PC-3 (cell line): Measurements from ENCODE around the gene UBAC1. TPM values are rescaled to one million over a fixed set of nuclear protein-coding genes. Genes with fewer than 3 reads are reported as not detected.

Experiments used
- ATAC-seq: fragments of 200-7000 bp; cut with Tn5 transposase; 2 replicates; pipeline ENCODE4 v1.9.1; 2020; ENCODE audit warnings: mild to moderate bottlenecking, moderate library complexity
- BruUV-seq: library from RNA; stranded (reverse); fragments of 400-500 nt; replicated peaks from 2 replicates; lab custom pipeline; 2021; lab: Mats Ljungman, UMichigan
- CTCF ChIA-PET: fragments of 300-600 bp; sonication (Branson Sonifier 250); formaldehyde crosslinking; loops from one replicate; lab custom pipeline; 2022; ENCODE audit warnings: antibody characterized with exemption; lab: Charles Lee
- POLR2A ChIA-PET: fragments of 300-600 bp; sonication (Branson Sonifier 250); formaldehyde crosslinking; loops from one replicate; lab custom pipeline; 2022; ENCODE audit warnings: antibody characterized with exemption; ENCODE audit not compliant: unreplicated experiment; lab: Charles Lee
- DNase-seq: peaks from one replicate; pipeline ENCODE4 v3.0.0-alpha.2; 2015
- H2AFZ ChIP-seq: fragments of 300-600 bp; sonication (generic); 2 replicates; pipeline ENCODE4 v1.6.0; 2016; ENCODE audit warnings: antibody characterized with exemption, low read length
- H3F3A ChIP-seq: fragments of 300-600 bp; sonication (generic); one replicate; pipeline ENCODE4 v1.6.0; 2017; ENCODE audit warnings: antibody characterized with exemption, low read length, control low read depth, mild to moderate bottlenecking; ENCODE audit not compliant: unreplicated experiment
- H3K27ac ChIP-seq: fragments of 300-600 bp; sonication (generic); 2 replicates; pipeline ENCODE4 v1.5.1; 2016; ENCODE audit warnings: mild to moderate bottlenecking, low read length
- H3K27me3 ChIP-seq: fragments of 300-600 bp; sonication (generic); 2 replicates; pipeline ENCODE4 v1.6.1; 2016; ENCODE audit warnings: low read length, mixed read lengths
- H3K36me3 ChIP-seq: fragments of 300-600 bp; sonication (generic); 2 replicates; pipeline ENCODE4 v1.6.1; 2016; ENCODE audit warnings: low read depth, mixed run types, low read length, mixed read lengths
- H3K4me1 ChIP-seq: fragments of 300-600 bp; sonication (generic); 2 replicates; pipeline ENCODE4 v1.5.1; 2016; ENCODE audit warnings: low read length; ENCODE audit not compliant: insufficient read depth
- H3K4me2 ChIP-seq: fragments of 300-600 bp; sonication (generic); 2 replicates; pipeline ENCODE4 v1.6.0; 2016; ENCODE audit warnings: low read length
- H3K4me3 ChIP-seq: fragments of 300-600 bp; sonication (generic); 2 replicates; pipeline ENCODE4 v1.5.1; 2016; ENCODE audit warnings: mild to moderate bottlenecking, low read length, mixed read lengths
- H3K79me2 ChIP-seq: fragments of 300-600 bp; sonication (generic); 2 replicates; pipeline ENCODE4 v1.6.1; 2017; ENCODE audit warnings: low read length, mixed read lengths
- H3K9ac ChIP-seq: fragments of 300-600 bp; sonication (generic); 2 replicates; pipeline ENCODE4 v1.6.0; 2016; ENCODE audit warnings: mild to moderate bottlenecking, low read length
- H3K9me2 ChIP-seq: fragments of 300-600 bp; sonication (generic); replicated peaks from 2 replicates; pipeline ENCODE4 v1.6.1; 2016; ENCODE audit warnings: mixed run types, low read length, mixed read lengths
- H3K9me3 ChIP-seq: fragments of 300-600 bp; sonication (generic); 2 replicates; pipeline ENCODE4 v1.6.1; 2016; ENCODE audit warnings: low read length, mixed read lengths
- H4K20me1 ChIP-seq: fragments of 300-600 bp; sonication (generic); 2 replicates; pipeline ENCODE4 v1.6.1; 2016; ENCODE audit warnings: low read length, mixed read lengths
- EZH2 ChIP-seq: fragments of 300-600 bp; sonication (generic); IDR thresholded peaks from one replicate; pipeline ENCODE4 v1.6.1; 2017; ENCODE audit warnings: antibody characterized with exemption, mild to moderate bottlenecking, low read length; ENCODE audit not compliant: unreplicated experiment
- EZH2phosphoT487 ChIP-seq: fragments of 300-600 bp; sonication (generic); IDR thresholded peaks from 2 replicates; pipeline ENCODE4 v1.6.1; 2018; ENCODE audit warnings: mild to moderate bottlenecking, antibody characterized with exemption, low read length, borderline replicate concordance
- intact Hi-C: fragments of 100-400 bp; cut with micrococcal nuclease; formaldehyde crosslinking; loops from 2 replicates; pipeline ENCODE4 v1.9.0; 2023
- total RNA-seq: library from RNA; depleted of rRNA; stranded (reverse); fragments of >200 nt; gene quantifications from 2 replicates; pipeline ENCODE4 v1.2.3, GENCODE V29; 2014
- TF ChIP-seq, protein P1 (sequence below): fragments of 300-600 bp; sonication (generic); conservative IDR thresholded peaks from 2 replicates; pipeline ENCODE4 v1.5.1; 2017; ENCODE audit warnings: antibody characterized with exemption, low read depth, mild to moderate bottlenecking, low read length

UBAC1 gene
- total RNA-seq, 1 experiment from 2014 or later = 77.3 TPM

DNA sequence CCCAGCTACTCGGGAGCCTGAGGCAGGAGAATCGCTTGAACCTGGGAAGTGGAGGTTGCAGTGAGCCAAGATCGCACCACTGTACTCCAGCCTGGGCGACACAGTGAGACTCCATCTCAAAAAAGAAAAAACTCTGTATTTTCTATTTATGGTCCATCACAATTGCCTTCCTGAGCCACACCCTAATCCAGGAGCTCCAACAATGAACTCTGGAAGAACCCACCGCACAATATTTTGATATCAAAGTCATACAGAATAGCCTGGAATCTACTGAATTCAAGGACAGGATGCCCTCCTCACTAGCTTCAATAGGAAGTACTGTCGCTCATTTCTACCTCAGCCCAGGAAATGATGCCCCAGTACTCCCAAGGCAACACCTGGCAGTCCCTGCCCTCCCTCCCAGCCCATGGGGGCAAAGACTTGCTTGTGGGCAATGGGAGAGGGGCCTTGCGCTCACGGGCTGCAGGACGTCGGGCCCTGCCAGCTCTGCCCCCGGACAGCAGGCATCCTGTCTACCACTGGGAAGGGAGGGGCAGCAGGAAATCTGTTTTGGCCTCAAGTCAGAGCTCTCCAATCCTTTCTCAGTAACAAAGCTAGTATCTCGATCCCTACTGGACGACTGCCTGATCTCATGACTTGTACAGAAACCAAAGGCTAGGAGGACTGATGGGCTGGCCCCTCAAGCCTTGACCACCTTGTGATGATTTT, 19.7 kb downstream of the UBAC1 start:
- DNase-seq (no peak), ATAC-seq (no peak)
- BruUV-seq = no TSS peak
- no peaks in the 10 kb centered on the region for H3F3A ChIP-seq
- no peaks in the 10 kb centered on the region for H3K9me2 ChIP-seq
- intact Hi-C loops = no loop called here
- no peak for TF ChIP-seq EZH2phosphoT487
- no peak for TF ChIP-seq EZH2
- TF ChIP-seq, protein P1, sequence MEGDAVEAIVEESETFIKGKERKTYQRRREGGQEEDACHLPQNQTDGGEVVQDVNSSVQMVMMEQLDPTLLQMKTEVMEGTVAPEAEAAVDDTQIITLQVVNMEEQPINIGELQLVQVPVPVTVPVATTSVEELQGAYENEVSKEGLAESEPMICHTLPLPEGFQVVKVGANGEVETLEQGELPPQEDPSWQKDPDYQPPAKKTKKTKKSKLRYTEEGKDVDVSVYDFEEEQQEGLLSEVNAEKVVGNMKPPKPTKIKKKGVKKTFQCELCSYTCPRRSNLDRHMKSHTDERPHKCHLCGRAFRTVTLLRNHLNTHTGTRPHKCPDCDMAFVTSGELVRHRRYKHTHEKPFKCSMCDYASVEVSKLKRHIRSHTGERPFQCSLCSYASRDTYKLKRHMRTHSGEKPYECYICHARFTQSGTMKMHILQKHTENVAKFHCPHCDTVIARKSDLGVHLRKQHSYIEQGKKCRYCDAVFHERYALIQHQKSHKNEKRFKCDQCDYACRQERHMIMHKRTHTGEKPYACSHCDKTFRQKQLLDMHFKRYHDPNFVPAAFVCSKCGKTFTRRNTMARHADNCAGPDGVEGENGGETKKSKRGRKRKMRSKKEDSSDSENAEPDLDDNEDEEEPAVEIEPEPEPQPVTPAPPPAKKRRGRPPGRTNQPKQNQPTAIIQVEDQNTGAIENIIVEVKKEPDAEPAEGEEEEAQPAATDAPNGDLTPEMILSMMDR = no peak
- POLR2A ChIA-PET = no interaction called here
- H3K36me3 ChIP-seq = no peaks in the 10 kb centered on the region
- no peaks in the 10 kb centered on the region for H3K9me3 ChIP-seq
- no peak overlapping the region for H3K9ac ChIP-seq
- no peaks in the 10 kb centered on the region for H3K4me1 ChIP-seq
- H3K4me3 ChIP-seq = no peak overlapping the region
- no peak overlapping the region for H3K27ac ChIP-seq
- H2AFZ ChIP-seq = no peak overlapping the region
- H3K27me3 ChIP-seq = no peaks in the 10 kb centered on the region
- H4K20me1 ChIP-seq = no peaks in the 10 kb centered on the region
- no peaks in the 10 kb centered on the region for H3K79me2 ChIP-seq
- no peak overlapping the region for H3K4me2 ChIP-seq
- CTCF ChIA-PET = no interaction called here

DNA sequence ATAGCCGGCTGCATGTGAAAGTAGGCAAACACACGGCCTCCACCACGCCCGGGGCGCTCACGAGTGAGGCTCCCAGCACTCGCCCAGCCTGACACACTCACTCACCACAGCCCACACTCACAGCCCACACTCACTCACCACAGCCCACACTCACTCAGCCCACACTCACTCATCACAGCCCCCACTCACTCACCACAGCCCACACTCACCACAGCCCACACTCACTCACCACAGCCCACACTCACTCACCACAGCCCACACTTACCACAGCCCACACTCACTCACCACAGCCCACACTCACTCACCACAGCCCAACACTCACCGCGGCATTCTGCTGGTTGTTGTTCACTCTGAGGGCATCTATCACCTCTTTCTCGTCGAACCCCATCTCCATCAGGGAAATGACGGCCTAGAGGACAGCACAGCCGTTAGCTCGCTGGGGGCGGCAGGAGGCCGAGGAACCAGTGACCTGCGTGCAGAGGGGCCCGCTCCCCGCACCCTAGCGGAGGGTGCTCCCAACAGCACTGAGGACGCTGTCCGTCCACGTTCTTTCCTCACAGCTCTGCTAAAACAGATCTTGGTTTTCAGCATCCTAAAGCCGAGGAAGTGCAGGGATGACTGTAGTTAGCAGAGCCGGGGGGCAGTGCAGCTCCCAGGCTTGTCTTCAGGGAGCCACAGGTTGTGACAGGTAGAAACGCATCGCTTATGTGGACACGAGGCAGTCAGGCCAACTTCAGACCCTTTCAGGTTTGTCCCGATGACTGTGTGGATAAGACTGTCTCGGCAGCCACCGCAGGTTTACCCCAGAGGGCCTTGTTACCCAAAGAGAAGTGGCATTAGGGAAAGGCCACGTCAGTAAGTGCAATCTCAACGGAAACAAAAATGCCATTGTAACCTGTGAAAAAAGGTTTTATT, 21.6 kb downstream of the UBAC1 start:
- Histone ChIP-seq H3K36me3 (no peaks in the 10 kb centered on the region), H3K4me2 (no peak overlapping the region), H3K27me3 (no peaks in the 10 kb centered on the region), H3K9ac (no peak overlapping the region), H2AFZ (no peak overlapping the region), H3K9me3 (no peaks in the 10 kb centered on the region), H3F3A (no peaks in the 10 kb centered on the region), H3K9me2 (no peaks in the 10 kb centered on the region), H3K27ac (no peak overlapping the region), H3K79me2 (no peaks in the 10 kb centered on the region), H4K20me1 (no peaks in the 10 kb centered on the region), H3K4me1 (no peaks in the 10 kb centered on the region), H3K4me3 (no peak overlapping the region)
- POLR2A ChIA-PET = no interaction called here
- BruUV-seq = no TSS peak
- ATAC-seq = no peak
- TF ChIP-seq EZH2 (no peak), EZH2phosphoT487 (no peak)
- TF ChIP-seq, protein P1 = no peak
- intact Hi-C loops = no loop called here
- CTCF ChIA-PET = no interaction called here
- DNase-seq = no peak
